GM12865 (cell line): ENCODE results near the gene OR4D1.

Experiments
- DNase-seq: peaks from one replicate; pipeline ENCODE4 v3.0.0; 2010; ENCODE audit warnings: low read depth
- H3K4me3 ChIP-seq: 2 replicates; pipeline ENCODE4 v1.5.1; 2011; ENCODE audit warnings: mild to moderate bottlenecking, low read depth, low read length, control low read depth
- CTCF ChIP-seq: IDR thresholded peaks from 2 replicates; pipeline ENCODE4 v1.5.1; 2011; ENCODE audit warnings: low read length, control low read depth, low read depth, inconsistent platforms; ENCODE audit not compliant: insufficient read depth; ENCODE audit errors: missing control alignments

OR4D1 gene

GRCh38 chr17:58150394-58150793 lies 2.2 kb downstream of the OR4D1 start:
- no peak overlapping the region for H3K4me3 ChIP-seq
- DNase-seq = no peak
- no peak for TF ChIP-seq CTCF

GRCh38 chr17:58153046-58153445 lies 4.9 kb downstream of the OR4D1 start:
- TF ChIP-seq CTCF = no peak
- peak; percentile 29 for DNase-seq
- H3K4me3 ChIP-seq = no peak overlapping the region

GRCh38 chr17:58153671-58154070 lies 5.5 kb downstream of the OR4D1 start:
- no peak overlapping the region for H3K4me3 ChIP-seq
- no peak for TF ChIP-seq CTCF
- no peak for DNase-seq

GRCh38 chr17:58156839-58157803 lies 8.9 kb downstream of the OR4D1 start:
- no peak for TF ChIP-seq CTCF
- DNase-seq = no peak
- no peak overlapping the region for H3K4me3 ChIP-seq

GRCh38 chr17:58158181-58158580 lies 10.0 kb downstream of the OR4D1 start:
- TF ChIP-seq CTCF = no peak
- no peak for DNase-seq
- no peak overlapping the region for H3K4me3 ChIP-seq

GRCh38 chr17:58161566-58161965 lies 13.4 kb downstream of the OR4D1 start:
- no peak for TF ChIP-seq CTCF
- H3K4me3 ChIP-seq = no peak overlapping the region
- no peak for DNase-seq
